Endothelial cell of umbilical vein (primary cell): ENCODE results near the gene SLC29A3. TPM values are rescaled to one million over a fixed set of nuclear protein-coding genes. Genes with fewer than 3 reads are reported as not detected.

ENCODE experiments used
- BruUV-seq: library from RNA; stranded (reverse); fragments of 400-500 nt; replicated peaks from 2 replicates; lab custom pipeline; 2021; lab: Mats Ljungman, UMichigan
- CTCF ChIA-PET: fragments of 300-600, 350-600 bp; sonication (Branson Sonifier 250); formaldehyde crosslinking; loops from one replicate; lab custom pipeline; 2021; ENCODE audit warnings: antibody characterized with exemption, inconsistent platforms; lab: Charles Lee
- POLR2A ChIA-PET: fragments of 300-600, 350-600 bp; sonication (Branson Sonifier 250); formaldehyde crosslinking; loops from one replicate; lab custom pipeline; 2021; ENCODE audit warnings: antibody characterized with exemption, inconsistent platforms; lab: Charles Lee
- DNase-seq: peaks from one replicate; pipeline ENCODE4 v3.0.0-alpha.2; 2011; ENCODE audit warnings: low read depth, low spot score
- FAIRE-seq: peaks from 2 replicates; lab custom pipeline; 2011; peaks lifted over from hg19 to GRCh38; lab: Jason Lieb, UNC
- H2AFZ ChIP-seq: 2 replicates; pipeline ENCODE4 v1.6.0; 2012; ENCODE audit warnings: low read depth, low read length, control low read depth, inconsistent platforms
- H3K27ac ChIP-seq: 2 replicates; pipeline ENCODE4 v1.5.1; 2011; ENCODE audit warnings: low read depth, mild to moderate bottlenecking, control low read depth, low read length, moderate library complexity; ENCODE audit not compliant: insufficient read depth
- H3K27me3 ChIP-seq, 2 experiments: 2 replicates each; pipeline versions ENCODE4 v1.6.0 to v1.6.1; 2011; ENCODE audit warnings: low read length in 2 of 2, mixed read lengths in 1 of 2; ENCODE audit not compliant: control insufficient read depth in 2 of 2, insufficient read depth in 2 of 2
- H3K36me3 ChIP-seq, 2 experiments: 2 replicates in 1 of 2; 3 replicates in 1 of 2; pipeline ENCODE4 v1.5.1; 2011; ENCODE audit warnings: low read length in 2 of 2, mild to moderate bottlenecking in 1 of 2, moderate library complexity in 1 of 2; ENCODE audit not compliant: control insufficient read depth in 2 of 2, insufficient read depth in 2 of 2; ENCODE audit errors: extremely low read depth in 1 of 2
- H3K4me1 ChIP-seq: 3 replicates; pipeline ENCODE4 v1.5.1; 2011; ENCODE audit warnings: mild to moderate bottlenecking, low read length; ENCODE audit not compliant: control insufficient read depth, insufficient read depth; ENCODE audit errors: extremely low read depth
- H3K4me2 ChIP-seq: 2 replicates; pipeline ENCODE4 v1.6.1; 2011; ENCODE audit warnings: low read length, control low read depth, mixed read lengths; ENCODE audit not compliant: insufficient read depth
- H3K4me3 ChIP-seq, 3 experiments: fragments of 200-600 bp in 1 of 3; sonication (generic), shearing (Covaris generic) in 1 of 3; replicated peaks in 1 of 3; 2 replicates each; pipeline ENCODE4 v1.5.1; 2011 to 2016; ENCODE audit warnings: control low read depth in 3 of 3, low read length in 3 of 3, mild to moderate bottlenecking in 2 of 3, inconsistent platforms in 1 of 3, low read depth in 1 of 3, moderate library complexity in 1 of 3; ENCODE audit not compliant: insufficient read depth in 1 of 3
- H3K79me2 ChIP-seq: 2 replicates; pipeline ENCODE4 v1.6.0; 2012; ENCODE audit warnings: low read length, inconsistent platforms; ENCODE audit not compliant: control insufficient read depth, insufficient read depth
- H3K9ac ChIP-seq: replicated peaks from 2 replicates; pipeline ENCODE3; 2011; ENCODE audit warnings: low read length, control low read depth; ENCODE audit not compliant: insufficient read depth; ENCODE audit errors: extremely low read depth
- H3K9me1 ChIP-seq: replicated peaks from 3 replicates; pipeline ENCODE4 v1.6.0; 2011; ENCODE audit warnings: mild to moderate bottlenecking, low read length; ENCODE audit not compliant: control insufficient read depth, insufficient read depth; ENCODE audit errors: extremely low read depth
- H3K9me3 ChIP-seq: replicated peaks from 2 replicates; pipeline ENCODE4 v1.5.1; 2012; ENCODE audit warnings: low read length, inconsistent platforms; ENCODE audit not compliant: control insufficient read depth, insufficient read depth
- H4K20me1 ChIP-seq: replicated peaks from 2 replicates; pipeline ENCODE3; 2011; ENCODE audit warnings: mild to moderate bottlenecking, low read length; ENCODE audit not compliant: control insufficient read depth, insufficient read depth; ENCODE audit errors: extremely low read depth
- EZH2 ChIP-seq: IDR thresholded peaks from 2 replicates; pipeline ENCODE4 v1.6.1; 2012; ENCODE audit warnings: borderline replicate concordance, low read depth, mild to moderate bottlenecking, moderate library complexity, low read length, inconsistent platforms; ENCODE audit not compliant: severe bottlenecking
- FOS ChIP-seq: IDR thresholded peaks from 2 replicates; pipeline ENCODE4 v1.6.1; 2011; ENCODE audit warnings: mild to moderate bottlenecking, low read length, moderate library complexity, borderline replicate concordance; ENCODE audit not compliant: insufficient read depth
- JUN ChIP-seq: IDR thresholded peaks from 2 replicates; pipeline ENCODE4 v1.6.1; 2011; ENCODE audit warnings: borderline replicate concordance, low read depth; ENCODE audit not compliant: insufficient read length, insufficient read depth
- MYC ChIP-seq: IDR thresholded peaks from one replicate; pipeline ENCODE4 v1.6.1; 2011; ENCODE audit warnings: mild to moderate bottlenecking, low read depth, low read length
- POLR2A ChIP-seq: IDR thresholded peaks from 2 replicates; pipeline ENCODE4 v1.6.1; 2012; ENCODE audit warnings: low read depth, mild to moderate bottlenecking, control low read depth, low read length
- POLR2AphosphoS5 ChIP-seq: IDR thresholded peaks from 2 replicates; pipeline ENCODE4 v1.6.1; 2012; ENCODE audit warnings: low read depth, mild to moderate bottlenecking, control low read depth, low read length, moderate library complexity; ENCODE audit not compliant: insufficient read depth
- dilution Hi-C: fragments of 300-500 bp; cut with MboI; formaldehyde crosslinking; loops from one replicate; pipeline ENCODE4 v1.15.0; 2019; ENCODE audit warnings: low sequenced_read_pairs; ENCODE audit not compliant: extremely low pct_ligation_motif_present
- intact Hi-C: fragments of 100-400 bp; cut with micrococcal nuclease; formaldehyde crosslinking; loops from one replicate; pipeline ENCODE4 v1.10.0; 2022
- polyA plus RNA-seq, 4 experiments: library from polyadenylated mRNA; depleted of rRNA in 3 of 4; stranded (reverse) in 3 of 4; unstranded in 1 of 4; fragments of >200 nt; gene quantifications; 2 replicates each; pipeline versions ENCODE4 v1.2.1 to v1.2.3, GENCODE V29; 2011 to 2012; ENCODE audit warnings: missing spikeins in 1 of 4
- total RNA-seq: library from RNA; stranded (reverse); gene quantifications from 2 replicates; pipeline ENCODE4 v1.2.3, GENCODE V29; 2021
- TF ChIP-seq, protein P1 (sequence below), 2 donors: IDR thresholded peaks; 1 replicate in 1 of 2; 2 replicates in 1 of 2; pipeline ENCODE4 v1.5.1; 2011; ENCODE audit warnings: low read length in 2 of 2, mild to moderate bottlenecking in 2 of 2, moderate library complexity in 2 of 2, control low read depth in 1 of 2, inconsistent platforms in 1 of 2, low read depth in 1 of 2; ENCODE audit not compliant: insufficient read depth in 1 of 2; ENCODE audit errors: extremely low read depth in 1 of 2

The SLC29A3 gene
- total and polyA plus RNA-seq, 2 donors (not counting 3 experiments of a cell fraction or from before 2014, with no cell fraction given) = 5.0 to 9.1 TPM

DNA sequence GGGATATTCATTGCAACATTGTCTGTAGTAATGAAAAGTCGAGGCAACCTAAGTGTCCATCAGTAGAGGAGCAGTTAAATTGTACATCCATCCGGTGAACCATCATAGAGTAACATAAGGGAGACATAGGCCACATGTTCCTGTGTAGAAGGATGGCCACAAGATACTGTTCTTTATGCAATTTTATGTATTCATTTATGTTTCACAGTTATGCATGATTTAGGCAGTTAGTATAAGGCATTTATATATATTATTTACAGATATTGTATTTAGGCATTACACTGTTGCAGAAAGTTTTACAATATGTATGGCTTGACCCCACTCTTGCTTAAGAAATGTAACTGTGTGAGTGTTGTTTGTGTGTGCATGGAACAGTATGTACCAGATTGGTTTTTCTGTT lies 41.7 kb downstream of the SLC29A3 start:
- FAIRE-seq (no peak), DNase-seq (no peak)
- no peaks in the 10 kb centered on the region for H3K9me1 ChIP-seq
- ChIA-PET POLR2A (no interaction called here), CTCF (no interaction called here)
- H3K9ac ChIP-seq = no peak overlapping the region
- dilution Hi-C loops = no loop called here
- no peaks in the 10 kb centered on the region for H3K27me3 ChIP-seq
- H3K27ac ChIP-seq = no peak overlapping the region
- peaks cover 5% of the 10 kb centered on the region for H3K4me1 ChIP-seq
- no peaks in the 10 kb centered on the region for H4K20me1 ChIP-seq
- no peak overlapping the region for H3K4me3 ChIP-seq
- H3K9me3 ChIP-seq = no peaks in the 10 kb centered on the region
- BruUV-seq = no TSS peak
- no peak overlapping the region for H3K4me2 ChIP-seq
- H2AFZ ChIP-seq = no peak overlapping the region
- H3K36me3 ChIP-seq = no peaks in the 10 kb centered on the region
- H3K79me2 ChIP-seq = no peaks in the 10 kb centered on the region
- TF ChIP-seq FOS = no peak
- intact Hi-C loops = no loop called here

DNA sequence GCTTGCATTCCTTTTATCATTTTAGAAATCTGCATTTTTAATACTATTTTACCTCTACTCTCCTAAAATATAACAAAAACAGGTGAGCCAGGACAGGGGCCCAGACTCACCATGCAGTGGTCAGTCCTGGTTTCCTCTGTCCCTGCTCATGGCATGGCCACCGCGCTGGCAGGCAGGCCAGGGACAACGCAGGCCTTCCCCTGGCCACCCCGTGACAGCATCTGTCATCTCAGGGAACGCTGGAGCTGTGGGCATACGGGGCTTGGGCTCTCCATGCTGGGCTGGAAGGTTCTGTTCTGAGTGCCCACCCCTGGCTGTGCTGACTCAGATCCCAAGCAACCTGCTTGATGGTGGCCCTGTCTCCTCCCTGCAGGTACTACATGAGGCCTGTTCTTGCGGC lies 42.5 kb downstream of the SLC29A3 start:
- Histone ChIP-seq H3K36me3 (no peaks in the 10 kb centered on the region), H2AFZ (no peak overlapping the region), H3K27ac (no peak overlapping the region), H4K20me1 (no peaks in the 10 kb centered on the region), H3K9me1 (no peaks in the 10 kb centered on the region), H3K4me2 (no peak overlapping the region), H3K27me3 (no peaks in the 10 kb centered on the region), H3K9ac (no peak overlapping the region), H3K9me3 (no peaks in the 10 kb centered on the region), H3K79me2 (no peaks in the 10 kb centered on the region), H3K4me1 (peaks cover 4% of the 10 kb centered on the region), H3K4me3 (no peak overlapping the region)
- TF ChIP-seq POLR2A (no peak), MYC (no peak), POLR2AphosphoS5 (no peak), JUN (no peak), EZH2 (no peak)
- TF ChIP-seq, protein P1, sequence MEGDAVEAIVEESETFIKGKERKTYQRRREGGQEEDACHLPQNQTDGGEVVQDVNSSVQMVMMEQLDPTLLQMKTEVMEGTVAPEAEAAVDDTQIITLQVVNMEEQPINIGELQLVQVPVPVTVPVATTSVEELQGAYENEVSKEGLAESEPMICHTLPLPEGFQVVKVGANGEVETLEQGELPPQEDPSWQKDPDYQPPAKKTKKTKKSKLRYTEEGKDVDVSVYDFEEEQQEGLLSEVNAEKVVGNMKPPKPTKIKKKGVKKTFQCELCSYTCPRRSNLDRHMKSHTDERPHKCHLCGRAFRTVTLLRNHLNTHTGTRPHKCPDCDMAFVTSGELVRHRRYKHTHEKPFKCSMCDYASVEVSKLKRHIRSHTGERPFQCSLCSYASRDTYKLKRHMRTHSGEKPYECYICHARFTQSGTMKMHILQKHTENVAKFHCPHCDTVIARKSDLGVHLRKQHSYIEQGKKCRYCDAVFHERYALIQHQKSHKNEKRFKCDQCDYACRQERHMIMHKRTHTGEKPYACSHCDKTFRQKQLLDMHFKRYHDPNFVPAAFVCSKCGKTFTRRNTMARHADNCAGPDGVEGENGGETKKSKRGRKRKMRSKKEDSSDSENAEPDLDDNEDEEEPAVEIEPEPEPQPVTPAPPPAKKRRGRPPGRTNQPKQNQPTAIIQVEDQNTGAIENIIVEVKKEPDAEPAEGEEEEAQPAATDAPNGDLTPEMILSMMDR (IDR thresholded peaks at IDR 0.05; ENCODE audit: extremely low read depth in 1 of 2, insufficient read depth in 1 of 2, low read depth in 1 of 2, low read length in 2 of 2) = no peak
- ChIA-PET POLR2A (no interaction called here), CTCF (interaction anchor here (1.3 kb wide), 1 partner anchor 45 kb away, joined by 3 read pairs; no protein-coding TSS in a partner anchor)
- DNase-seq (no peak), FAIRE-seq (no peak)
- dilution Hi-C loops = no loop called here
- BruUV-seq = no TSS peak
- intact Hi-C loops = no loop called here
